ENCODE results near the gene PSORS1C1. TPM values are rescaled to one million over a fixed set of nuclear protein-coding genes. Genes with fewer than 3 reads are reported as not detected.
"Not testable (repeated sequence)": the region's sequence is repeated elsewhere in the genome, so short reads cannot be mapped to it uniquely, and the experiment has no call there.

PSORS1C1 gene
- total RNA-seq, 2 experiments from 2014 or later = not detected

- Histone ChIP-seq H3K36me3 (ENCODE audit: insufficient read depth, low read length) (no peaks in the 10 kb centered on the region), H3K4me3 (ENCODE audit: low read depth, low read length, poor library complexity, severe bottlenecking) (no peak overlapping the region), H3K4me1 (ENCODE audit: insufficient read depth, low read length, poor library complexity, severe bottlenecking) (peaks cover 37% of the 10 kb centered on the region), H2AFZ (ENCODE audit: low read length) (no peak overlapping the region), H3K27ac (ENCODE audit: low read depth, low read length, poor library complexity, severe bottlenecking) (no peak overlapping the region), H3K9me3 (ENCODE audit: low read length) (no peaks in the 10 kb centered on the region), H3K4me2 (ENCODE audit: low read length) (no peak overlapping the region), H4K20me1 (ENCODE audit: insufficient read depth, low read length) (no peaks in the 10 kb centered on the region), H3K79me2 (ENCODE audit: insufficient read depth, low read depth, low read length) (no peaks in the 10 kb centered on the region), H3K9me2 (ENCODE audit: insufficient read depth, low read length) (no peaks in the 10 kb centered on the region)
- ChIA-PET CTCF (ENCODE audit: unreplicated experiment) (no interaction called here), POLR2A (no interaction called here)
- no peak for TF ChIP-seq CTCF (conservative IDR thresholded peaks at IDR 0.05; ENCODE audit: low read length)
- no peak for TF ChIP-seq EZH2phosphoT487 (IDR thresholded peaks at IDR 0.05; ENCODE audit: borderline replicate concordance, low read depth, low read length)
- no peak for DNase-seq (ENCODE audit: low spot score)
- no TSS peak for BruUV-seq (replicated peaks)
- intact Hi-C loops (cut with micrococcal nuclease; ENCODE audit: unreplicated experiment) = no loop called here
Measured at GRCh38 chr6:31187780-31188194, 73.2 kb downstream of the PSORS1C1 start.

GRCh38 chr6:31189223-31189622 lies 74.6 kb downstream of the PSORS1C1 start:
- H3K27ac ChIP-seq (ENCODE audit: low read depth, low read length, poor library complexity, severe bottlenecking); H3K36me3 ChIP-seq (ENCODE audit: insufficient read depth, low read length); H2AFZ ChIP-seq (ENCODE audit: low read length); DNase-seq (ENCODE audit: low spot score); H3K79me2 ChIP-seq (ENCODE audit: insufficient read depth, low read depth, low read length); H3K9me2 ChIP-seq (ENCODE audit: insufficient read depth, low read length); H3K9me3 ChIP-seq (ENCODE audit: low read length); H3K4me2 ChIP-seq (ENCODE audit: low read length); intact Hi-C loops (cut with micrococcal nuclease; ENCODE audit: unreplicated experiment); POLR2A ChIA-PET; H4K20me1 ChIP-seq (ENCODE audit: insufficient read depth, low read length); BruUV-seq (replicated peaks); CTCF ChIA-PET (ENCODE audit: unreplicated experiment); H3K4me3 ChIP-seq (ENCODE audit: low read depth, low read length, poor library complexity, severe bottlenecking): not testable (repeated sequence)
- H3K4me1 ChIP-seq (ENCODE audit: insufficient read depth, low read length, poor library complexity, severe bottlenecking) = peaks cover 39% of the 10 kb centered on the region

Small RNA genes lying within 50 kb of the gene (small RNA-seq; reads per million reads assigned to genes)
- gene POLR2LP1 (not detected), gene RNU6-1133P (0.21 reads per million)

Other genes starting within 250 kb of the PSORS1C1 start
- 14.0 and 15.4 TPM in 2 replicates for gene DDR1, start 230.3 kb upstream of the PSORS1C1 start, total RNA-seq (2014; rRNA removed; shearing (Covaris generic))
- gene DDR1, start 230.3 kb upstream of the PSORS1C1 start, total RNA-seq (2022) = 24.6 and 30.3 TPM in 2 replicates
- gene GTF2H4, start 206.6 kb upstream of the PSORS1C1 start, total RNA-seq (2014; rRNA removed; shearing (Covaris generic)) = 30.5 and 38.4 TPM in 2 replicates
- gene GTF2H4, start 206.6 kb upstream of the PSORS1C1 start, total RNA-seq (2022) = 45.8 and 48.7 TPM in 2 replicates
- gene VARS2, start 200.6 kb upstream of the PSORS1C1 start, total RNA-seq (2014; rRNA removed; shearing (Covaris generic)) = 71.4 and 81.8 TPM in 2 replicates
- 98.9 and 105 TPM in 2 replicates for gene VARS2, start 200.6 kb upstream of the PSORS1C1 start, total RNA-seq (2022)
- gene SFTA2, start 182.6 kb upstream of the PSORS1C1 start, total RNA-seq (2014; rRNA removed; shearing (Covaris generic)) = not detected in 2 replicates
- not detected in 2 replicates for gene SFTA2, start 182.6 kb upstream of the PSORS1C1 start, total RNA-seq (2022)
- gene MUCL3, start 173.8 kb upstream of the PSORS1C1 start, total RNA-seq (2014; rRNA removed; shearing (Covaris generic)) = not detected in 2 replicates
- not detected in 2 replicates for gene MUCL3, start 173.8 kb upstream of the PSORS1C1 start, total RNA-seq (2022)
- not detected in 2 replicates for gene MUC21, start 131.1 kb upstream of the PSORS1C1 start, total RNA-seq (2014; rRNA removed; shearing (Covaris generic))
- not detected in 2 replicates for gene MUC21, start 131.1 kb upstream of the PSORS1C1 start, total RNA-seq (2022)
- gene MUC22, start 104.3 kb upstream of the PSORS1C1 start, total RNA-seq (2014; rRNA removed; shearing (Covaris generic)) = not detected in 2 replicates
- not detected in 2 replicates for gene MUC22, start 104.3 kb upstream of the PSORS1C1 start, total RNA-seq (2022)
- gene C6orf15, start 2.2 kb upstream of the PSORS1C1 start, total RNA-seq (2014; rRNA removed; shearing (Covaris generic)) = not detected in 2 replicates
- gene C6orf15, start 2.2 kb upstream of the PSORS1C1 start, total RNA-seq (2022) = not detected in 2 replicates
- not detected in 2 replicates for gene CDSN, start 5.6 kb downstream of the PSORS1C1 start, total RNA-seq (2014; rRNA removed; shearing (Covaris generic))
- gene CDSN, start 5.6 kb downstream of the PSORS1C1 start, total RNA-seq (2022) = not detected in 2 replicates
- not detected in 2 replicates for gene PSORS1C2, start 24.3 kb downstream of the PSORS1C1 start, total RNA-seq (2014; rRNA removed; shearing (Covaris generic))
- gene PSORS1C2, start 24.3 kb downstream of the PSORS1C1 start, total RNA-seq (2022) = not detected in 2 replicates
- gene CCHCR1, start 43.0 kb downstream of the PSORS1C1 start, total RNA-seq (2014; rRNA removed; shearing (Covaris generic)) = 23.9 and 33.0 TPM in 2 replicates
- gene CCHCR1, start 43.0 kb downstream of the PSORS1C1 start, total RNA-seq (2022) = 31.5 and 33.0 TPM in 2 replicates
- gene TCF19, start 43.8 kb downstream of the PSORS1C1 start, total RNA-seq (2014; rRNA removed; shearing (Covaris generic)) = 61.6 and 63.2 TPM in 2 replicates
- gene TCF19, start 43.8 kb downstream of the PSORS1C1 start, total RNA-seq (2022) = 54.5 and 56.7 TPM in 2 replicates
- 0.44 TPM in 1 of 2 replicates, not detected in the other for gene POU5F1, start 55.9 kb downstream of the PSORS1C1 start, total RNA-seq (2014; rRNA removed; shearing (Covaris generic))
- gene POU5F1, start 55.9 kb downstream of the PSORS1C1 start, total RNA-seq (2022) = 0.86 and 1.4 TPM in 2 replicates
- 333 and 406 TPM in 2 replicates for gene HLA-C, start 157.3 kb downstream of the PSORS1C1 start, total RNA-seq (2014; rRNA removed; shearing (Covaris generic))
- 404 and 419 TPM in 2 replicates for gene HLA-C, start 157.3 kb downstream of the PSORS1C1 start, total RNA-seq (2022)
- gene HLA-B, start 242.4 kb downstream of the PSORS1C1 start, total RNA-seq (2014; rRNA removed; shearing (Covaris generic)) = 223 and 258 TPM in 2 replicates
- gene HLA-B, start 242.4 kb downstream of the PSORS1C1 start, total RNA-seq (2022) = 238 and 309 TPM in 2 replicates

Measured in OCI-LY7 (cell line).